MM.1S (cell line): ENCODE data around the gene CYTL1.

ENCODE experiments used
- CTCF ChIP-seq: fragments of 300-600 bp; sonication (generic); IDR thresholded peaks from 2 replicates; pipeline ENCODE4 v1.5.1; 2016; ENCODE audit warnings: antibody characterized with exemption, low read length, mixed read lengths
- EZH2 ChIP-seq: fragments of 300-600 bp; sonication (generic); optimal IDR thresholded peaks from 2 replicates; pipeline ENCODE3; 2017; ENCODE audit warnings: low read depth, mild to moderate bottlenecking, antibody characterized with exemption, low read length, mixed read lengths

GRCh38 chr4:5010984-5011383 lies 8.3 kb downstream of the CYTL1 start:
- TF ChIP-seq CTCF (no peak), EZH2 (no peak)
